AG10803 (cell line): Measurements from ENCODE around the gene STIL.
A peak's percentile ranks its signal among the peaks of the same experiment; 100 is the strongest.
"Not testable (repeated sequence)": the region's sequence is repeated elsewhere in the genome, so short reads cannot be mapped to it uniquely, and the experiment has no call there.

Experiments used
- DNase-seq: peaks from one replicate; pipeline ENCODE4 v3.0.0; 2010; ENCODE audit warnings: low read depth
- H3K4me3 ChIP-seq: 2 replicates; pipeline ENCODE4 v1.5.1; 2011; ENCODE audit warnings: mild to moderate bottlenecking, low read length, control low read depth
- TF ChIP-seq, protein P1 (sequence below): conservative IDR thresholded peaks from 2 replicates; pipeline ENCODE4 v1.5.1; 2011; ENCODE audit warnings: mild to moderate bottlenecking, low read length, control low read depth, inconsistent platforms

STIL gene

DNA sequence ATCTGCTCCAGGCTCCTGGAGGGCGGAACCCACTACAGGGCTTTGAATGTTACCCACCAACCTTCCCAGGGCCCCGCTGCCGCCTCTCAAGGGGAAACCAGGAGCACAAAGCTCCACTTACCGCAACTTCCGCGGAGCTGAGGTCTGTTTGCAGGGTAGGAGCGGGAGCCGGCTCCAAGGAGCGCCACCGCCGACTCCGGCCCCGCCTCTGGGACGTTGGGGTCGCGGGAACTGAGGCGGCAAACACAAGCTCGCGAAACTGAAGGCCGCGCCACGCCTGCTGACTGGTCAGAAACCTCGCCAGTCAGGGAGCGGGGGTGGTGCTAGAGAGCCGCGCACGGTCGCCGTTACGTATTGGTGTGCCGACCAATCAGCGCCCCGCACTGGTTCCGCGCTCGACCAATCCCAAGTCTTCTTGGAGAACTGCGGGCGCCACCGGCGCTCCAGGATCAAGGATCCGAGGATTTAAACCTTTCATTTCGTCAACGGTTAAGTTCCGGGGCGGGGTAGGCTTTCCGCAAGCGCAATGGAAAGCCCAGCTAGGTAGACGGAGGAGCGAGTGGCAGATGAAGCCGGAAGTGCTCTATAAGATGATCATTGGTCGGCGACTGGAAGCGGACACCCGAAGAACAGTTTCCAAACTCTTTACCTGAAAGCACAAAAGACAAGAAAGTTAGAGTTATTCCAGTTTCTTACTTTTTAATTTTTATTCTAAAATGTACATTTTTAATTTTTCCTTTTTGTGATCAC, at the start of gene STIL:
Gene STIL (minus strand): TSS at position 233 of the 750 bp plus-strand sequence. CDS start 3,828 bp downstream, outside the sequence.
- TF ChIP-seq, protein P1, sequence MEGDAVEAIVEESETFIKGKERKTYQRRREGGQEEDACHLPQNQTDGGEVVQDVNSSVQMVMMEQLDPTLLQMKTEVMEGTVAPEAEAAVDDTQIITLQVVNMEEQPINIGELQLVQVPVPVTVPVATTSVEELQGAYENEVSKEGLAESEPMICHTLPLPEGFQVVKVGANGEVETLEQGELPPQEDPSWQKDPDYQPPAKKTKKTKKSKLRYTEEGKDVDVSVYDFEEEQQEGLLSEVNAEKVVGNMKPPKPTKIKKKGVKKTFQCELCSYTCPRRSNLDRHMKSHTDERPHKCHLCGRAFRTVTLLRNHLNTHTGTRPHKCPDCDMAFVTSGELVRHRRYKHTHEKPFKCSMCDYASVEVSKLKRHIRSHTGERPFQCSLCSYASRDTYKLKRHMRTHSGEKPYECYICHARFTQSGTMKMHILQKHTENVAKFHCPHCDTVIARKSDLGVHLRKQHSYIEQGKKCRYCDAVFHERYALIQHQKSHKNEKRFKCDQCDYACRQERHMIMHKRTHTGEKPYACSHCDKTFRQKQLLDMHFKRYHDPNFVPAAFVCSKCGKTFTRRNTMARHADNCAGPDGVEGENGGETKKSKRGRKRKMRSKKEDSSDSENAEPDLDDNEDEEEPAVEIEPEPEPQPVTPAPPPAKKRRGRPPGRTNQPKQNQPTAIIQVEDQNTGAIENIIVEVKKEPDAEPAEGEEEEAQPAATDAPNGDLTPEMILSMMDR: no peak
- peak within 1 kb of the TSS; percentile 92 for H3K4me3 ChIP-seq
- peak; percentile 99 for DNase-seq

DNA sequence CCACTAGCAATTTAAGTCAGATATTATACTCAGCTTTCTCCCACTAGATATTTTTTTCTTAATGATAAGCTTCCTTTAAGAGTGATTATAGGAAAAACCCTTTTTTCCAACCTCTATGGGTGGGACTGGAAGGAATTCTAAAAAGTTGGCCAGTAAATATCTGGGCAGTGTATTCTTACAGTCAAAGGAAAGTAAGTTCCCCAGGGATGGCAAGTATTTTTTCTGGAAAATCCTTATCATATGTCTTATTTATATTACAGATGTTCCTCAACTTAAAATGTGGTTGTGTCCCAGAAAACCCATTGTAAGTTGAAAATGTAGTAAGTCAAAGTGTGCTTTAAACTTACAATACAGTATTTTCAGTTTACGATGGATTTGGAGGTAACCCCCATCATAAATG, 48.9 kb upstream of the STIL start:
- H3K4me3 ChIP-seq: no peak overlapping the region
- no peak for DNase-seq
- TF ChIP-seq, protein P1: no peak

DNA sequence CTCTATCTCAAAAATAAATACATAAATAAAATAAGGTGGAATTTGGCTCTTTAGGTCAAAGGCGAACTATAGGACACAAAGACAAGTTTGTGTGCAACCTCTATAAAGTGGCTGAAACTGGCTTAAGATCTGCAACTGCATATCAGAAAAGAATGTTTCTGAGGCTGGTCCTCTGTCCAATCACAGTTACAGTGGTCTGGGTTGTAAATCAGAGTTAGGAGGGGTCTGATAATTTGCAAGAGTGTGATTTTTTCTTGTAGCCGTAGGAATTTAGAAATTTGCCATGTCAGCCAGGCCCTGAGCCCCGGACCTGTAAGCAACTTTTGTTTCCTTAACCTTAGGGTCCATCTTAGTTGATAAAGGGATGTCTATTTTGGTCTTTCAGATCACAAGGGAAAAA, 47.4 kb upstream of the STIL start:
- no peak for DNase-seq
- TF ChIP-seq, protein P1: no peak
- H3K4me3 ChIP-seq: no peak overlapping the region

DNA sequence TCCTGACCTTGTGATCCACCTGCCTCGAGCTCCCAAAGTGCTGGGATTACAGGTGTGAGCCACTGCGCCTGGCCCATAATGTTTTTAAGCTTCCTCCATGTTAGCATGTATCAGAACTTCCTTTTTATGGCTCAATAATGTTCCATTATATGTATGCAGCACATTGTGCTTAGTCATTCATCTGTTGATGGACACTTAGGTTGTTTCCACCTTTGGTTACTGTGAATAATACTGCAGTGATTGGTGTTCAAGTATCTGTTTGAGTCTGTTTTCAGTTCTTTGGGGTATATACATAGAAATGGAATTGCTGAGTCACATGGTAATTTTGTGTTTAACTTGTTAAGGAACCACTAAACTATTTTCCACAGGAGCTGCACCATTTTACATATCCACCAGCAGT, 37.4 kb upstream of the STIL start:
- DNase-seq: no peak
- TF ChIP-seq, protein P1: no peak

DNA sequence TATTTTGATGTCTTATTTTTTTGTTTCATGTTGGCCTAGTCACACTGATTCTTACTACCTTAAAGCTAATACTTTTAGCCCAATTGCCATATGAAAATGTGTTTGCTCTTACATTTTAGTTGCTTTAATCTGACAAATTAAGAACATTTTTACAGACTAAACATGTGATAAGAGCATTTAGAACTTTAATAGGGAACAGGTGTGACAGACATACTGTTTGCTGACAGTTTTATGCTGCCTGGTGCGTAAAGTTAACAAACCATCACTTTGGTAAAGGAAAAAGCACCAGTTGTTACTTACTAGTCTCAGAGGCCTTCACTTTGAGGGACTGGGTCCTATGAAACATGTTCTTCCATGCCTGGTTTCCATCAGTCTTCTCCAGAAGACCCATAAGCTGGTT, 34.3 kb upstream of the STIL start:
- no peak for DNase-seq
- TF ChIP-seq, protein P1: no peak
- H3K4me3 ChIP-seq: no peak overlapping the region

More for the DNA sequence above, 37.4 kb upstream of the STIL start:
- H3K4me3 ChIP-seq: no peak overlapping the region

DNA sequence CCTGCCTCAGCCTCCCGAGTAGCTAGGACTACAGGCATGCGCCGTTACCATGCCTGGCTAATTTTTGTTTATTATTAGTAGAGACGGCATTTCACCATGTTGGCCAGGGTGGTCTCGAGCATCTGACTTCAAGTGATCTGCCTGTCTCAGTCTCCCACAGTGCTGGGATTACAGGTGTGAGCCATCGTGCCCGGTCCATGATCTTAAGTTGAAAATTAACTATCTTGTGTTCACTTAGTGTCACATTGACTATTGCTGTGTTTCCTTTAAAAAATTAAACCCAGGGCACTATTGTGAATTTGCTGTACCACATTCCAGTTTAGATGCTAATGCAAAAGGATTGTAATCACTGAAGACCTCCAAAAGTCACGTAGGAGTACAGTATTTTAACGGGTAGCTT, 33.8 kb upstream of the STIL start:
- TF ChIP-seq, protein P1: no peak
- DNase-seq: no peak
- H3K4me3 ChIP-seq: no peak overlapping the region

DNA sequence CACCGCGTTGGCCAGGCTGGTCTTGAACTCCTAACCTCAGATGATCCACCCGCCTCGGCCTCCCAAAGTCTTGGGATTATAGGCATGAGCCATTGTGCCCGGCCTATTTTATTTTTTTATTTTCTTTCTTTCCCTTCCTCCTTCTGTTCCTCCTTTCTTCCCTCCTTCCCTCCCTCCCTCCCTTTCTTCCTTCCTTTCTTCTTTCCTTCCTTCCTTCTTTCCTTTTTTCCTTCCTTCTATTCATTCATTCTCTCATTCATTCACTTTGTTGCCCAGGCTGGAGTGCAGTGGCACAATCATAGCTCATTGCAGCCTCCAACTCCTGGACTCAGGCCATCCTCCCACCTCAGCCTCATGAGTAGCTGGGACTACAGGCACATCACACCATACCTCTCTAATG, 33.0 kb upstream of the STIL start:
- DNase-seq, H3K4me3 ChIP-seq: not testable (repeated sequence)

DNA sequence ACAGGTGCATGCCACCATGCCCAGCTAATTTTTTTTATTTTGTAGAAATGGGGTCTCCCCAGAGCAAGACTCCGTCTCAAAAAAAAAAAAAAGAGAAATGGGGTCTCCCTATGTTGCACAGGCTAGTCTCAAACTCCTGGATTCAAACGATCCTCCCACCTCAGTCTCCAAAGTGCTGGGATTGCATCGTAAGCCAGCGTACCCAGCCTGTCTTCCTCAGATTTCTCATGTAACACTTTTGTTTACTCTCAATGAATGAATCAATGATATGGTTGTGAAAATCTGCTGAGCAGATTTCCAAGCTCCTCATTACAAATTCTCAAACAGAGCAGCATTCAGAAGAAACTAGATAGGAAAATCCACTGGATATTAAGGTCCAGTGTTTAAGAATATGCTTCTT, 26.3 kb upstream of the STIL start:
- no peak overlapping the region for H3K4me3 ChIP-seq
- TF ChIP-seq, protein P1: no peak
- DNase-seq: peak; percentile 42
